IMR-90 (cell line): ENCODE measurements around the gene STRIP1.

Experiments used
- POLR2A ChIP-seq: IDR thresholded peaks from 2 replicates; pipeline ENCODE4 v1.6.1; 2012; ENCODE audit warnings: mild to moderate bottlenecking, low read depth, low read length
- RAD21 ChIP-seq: IDR thresholded peaks from 2 replicates; pipeline ENCODE4 v1.6.1; 2012; ENCODE audit warnings: low read length, improper control_type of control experiment
- TF ChIP-seq, protein P1 (sequence below): conservative IDR thresholded peaks from 2 replicates; pipeline ENCODE4 v1.5.1; 2012; ENCODE audit warnings: mild to moderate bottlenecking, low read depth, low read length, improper control_type of control experiment

DNA sequence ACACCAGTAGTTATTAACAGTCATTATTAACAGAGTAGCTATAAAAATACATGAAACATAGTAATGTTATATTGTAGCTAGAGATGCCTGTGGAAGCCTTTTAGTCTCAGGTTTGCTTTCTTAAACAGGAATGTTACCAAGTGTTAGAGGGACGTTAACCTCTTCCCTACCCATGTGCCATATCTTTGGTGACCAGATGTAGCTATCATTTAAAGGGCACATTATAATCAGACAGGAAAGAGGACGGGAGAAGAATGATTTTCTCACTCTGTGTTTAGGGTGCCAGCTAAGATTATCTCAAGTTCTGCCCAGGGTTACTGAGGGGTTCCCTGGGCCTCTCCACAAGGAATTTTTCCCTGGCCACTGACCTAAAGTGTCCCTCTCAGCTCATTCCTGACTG, 57.0 kb downstream of the STRIP1 start:
- no peak for TF ChIP-seq POLR2A
- no peak for TF ChIP-seq RAD21
- TF ChIP-seq, protein P1, sequence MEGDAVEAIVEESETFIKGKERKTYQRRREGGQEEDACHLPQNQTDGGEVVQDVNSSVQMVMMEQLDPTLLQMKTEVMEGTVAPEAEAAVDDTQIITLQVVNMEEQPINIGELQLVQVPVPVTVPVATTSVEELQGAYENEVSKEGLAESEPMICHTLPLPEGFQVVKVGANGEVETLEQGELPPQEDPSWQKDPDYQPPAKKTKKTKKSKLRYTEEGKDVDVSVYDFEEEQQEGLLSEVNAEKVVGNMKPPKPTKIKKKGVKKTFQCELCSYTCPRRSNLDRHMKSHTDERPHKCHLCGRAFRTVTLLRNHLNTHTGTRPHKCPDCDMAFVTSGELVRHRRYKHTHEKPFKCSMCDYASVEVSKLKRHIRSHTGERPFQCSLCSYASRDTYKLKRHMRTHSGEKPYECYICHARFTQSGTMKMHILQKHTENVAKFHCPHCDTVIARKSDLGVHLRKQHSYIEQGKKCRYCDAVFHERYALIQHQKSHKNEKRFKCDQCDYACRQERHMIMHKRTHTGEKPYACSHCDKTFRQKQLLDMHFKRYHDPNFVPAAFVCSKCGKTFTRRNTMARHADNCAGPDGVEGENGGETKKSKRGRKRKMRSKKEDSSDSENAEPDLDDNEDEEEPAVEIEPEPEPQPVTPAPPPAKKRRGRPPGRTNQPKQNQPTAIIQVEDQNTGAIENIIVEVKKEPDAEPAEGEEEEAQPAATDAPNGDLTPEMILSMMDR, result no peak
